ENCODE data around the gene PISD.

The PISD gene

GRCh38 chr22:31577711-31578110, 84.3 kb downstream of the PISD start:
- DNase-seq (ENCODE audit: low read depth in 1 of 2, low spot score in 1 of 2), result no peak
- H3K27ac ChIP-seq (replicated peaks), result no peak overlapping the region

GRCh38 chr22:31575190-31575589, 86.8 kb downstream of the PISD start:
- TF ChIP-seq SPI1 (IDR thresholded peaks at IDR 0.05; ENCODE audit: borderline replicate concordance, low read depth) (no peak), CTCF (IDR thresholded peaks at IDR 0.05; ENCODE audit: insufficient read depth, low read length) (no peak), POLR2AphosphoS5 (IDR thresholded peaks at IDR 0.05; ENCODE audit: low read depth) (no peak), REST (IDR thresholded peaks at IDR 0.05; ENCODE audit: insufficient replicate concordance, low read depth) (no peak), GABPA (IDR thresholded peaks at IDR 0.05; ENCODE audit: low read depth) (no peak)
- Histone ChIP-seq H3K27ac (replicated peaks) (no peak overlapping the region), H3K4me3 (replicated peaks; ENCODE audit: insufficient read depth, low read length) (no peak overlapping the region), H3K27me3 (ENCODE audit: insufficient read depth, poor library complexity, severe bottlenecking) (no peaks in the 10 kb centered on the region)
- no peak for DNase-seq (ENCODE audit: low read depth in 1 of 2, low spot score in 1 of 2)

More at GRCh38 chr22:31577711-31578110, 84.3 kb downstream of the PISD start:
- no peak for TF ChIP-seq GABPA (IDR thresholded peaks at IDR 0.05; ENCODE audit: low read depth)
- no peak for TF ChIP-seq SPI1 (IDR thresholded peaks at IDR 0.05; ENCODE audit: borderline replicate concordance, low read depth)
- no peak for TF ChIP-seq REST (IDR thresholded peaks at IDR 0.05; ENCODE audit: insufficient replicate concordance, low read depth)
- no peak for TF ChIP-seq CTCF (IDR thresholded peaks at IDR 0.05; ENCODE audit: insufficient read depth, low read length)
- TF ChIP-seq POLR2AphosphoS5 (IDR thresholded peaks at IDR 0.05; ENCODE audit: low read depth), result no peak
- Histone ChIP-seq H3K4me3 (replicated peaks; ENCODE audit: insufficient read depth, low read length) (no peak overlapping the region), H3K27me3 (ENCODE audit: insufficient read depth, poor library complexity, severe bottlenecking) (no peaks in the 10 kb centered on the region)

DNA sequence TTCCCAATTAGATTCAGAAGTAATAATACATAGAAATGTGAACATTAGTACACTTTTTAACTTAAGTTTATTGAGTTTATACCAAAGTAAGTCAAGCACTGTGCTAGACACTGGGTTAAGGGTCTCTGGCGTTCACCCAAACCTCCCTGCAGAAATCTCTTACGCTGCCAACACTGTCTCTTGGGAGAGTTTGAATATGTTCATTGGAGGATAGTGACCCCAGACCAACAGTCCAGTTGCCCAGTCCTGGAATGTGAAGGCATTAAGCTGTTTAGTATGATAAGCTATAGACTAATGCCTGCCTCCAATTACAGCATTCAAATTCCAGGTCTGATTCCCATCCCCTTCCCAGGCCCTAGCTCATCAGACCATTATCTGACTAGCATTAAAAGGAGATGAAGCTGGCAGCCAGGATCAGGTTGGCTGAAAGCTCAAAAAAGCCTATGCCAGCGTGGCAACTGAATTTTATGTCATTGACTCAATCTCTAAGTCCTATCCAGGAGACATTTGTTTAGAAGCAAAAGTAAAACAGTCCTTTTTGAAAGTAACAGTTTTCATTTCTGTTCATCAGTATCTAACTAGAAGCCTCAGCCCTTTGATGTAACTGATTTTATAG, 87.9 kb downstream of the PISD start:
- H3K4me3 ChIP-seq (replicated peaks; ENCODE audit: insufficient read depth, low read length), result no peak overlapping the region
- DNase-seq (ENCODE audit: low read depth in 1 of 2, low spot score in 1 of 2), result no peak
- no peaks in the 10 kb centered on the region for H3K27me3 ChIP-seq (ENCODE audit: insufficient read depth, poor library complexity, severe bottlenecking)
- no peak overlapping the region for H3K27ac ChIP-seq (replicated peaks)
- TF ChIP-seq GABPA (IDR thresholded peaks at IDR 0.05; ENCODE audit: low read depth), result no peak
- no peak for TF ChIP-seq POLR2AphosphoS5 (IDR thresholded peaks at IDR 0.05; ENCODE audit: low read depth)
- no peak for TF ChIP-seq SPI1 (IDR thresholded peaks at IDR 0.05; ENCODE audit: borderline replicate concordance, low read depth)
- TF ChIP-seq CTCF (IDR thresholded peaks at IDR 0.05; ENCODE audit: insufficient read depth, low read length), result no peak
- TF ChIP-seq REST (IDR thresholded peaks at IDR 0.05; ENCODE audit: insufficient replicate concordance, low read depth), result no peak

All from HL-60 (cell line).